NCI-H526 treated with DMSO at 0.1 percent for 48 hours (cell line): ENCODE measurements around the gene GJD4.
A peak's percentile ranks its signal among the peaks of the same experiment; 100 is the strongest.

Experiments
- DNase-seq: peaks from one replicate; lab custom pipeline; 2025; lab: John Stamatoyannopoulos, UW

The GJD4 gene

DNA sequence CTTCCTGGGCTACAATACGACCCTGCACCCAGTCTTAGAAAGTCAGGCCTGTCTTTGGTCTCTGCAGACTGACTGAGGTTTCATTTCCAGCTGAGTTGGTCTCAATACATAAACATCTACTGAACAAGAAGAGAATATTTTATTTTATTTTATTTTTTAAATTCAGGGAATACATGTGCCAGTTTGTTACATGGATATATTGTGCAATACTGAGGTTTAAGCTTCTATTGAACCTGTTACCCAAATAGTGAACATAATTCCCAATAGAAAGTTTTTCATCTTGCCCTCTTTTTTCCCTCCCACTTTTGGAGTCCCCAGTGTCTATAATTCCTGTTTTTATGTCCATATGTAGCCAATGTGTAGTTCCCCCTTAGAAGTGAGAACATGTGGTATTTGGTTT lies 26.3 kb downstream of the GJD4 start:
- DNase-seq, result no peak

DNA sequence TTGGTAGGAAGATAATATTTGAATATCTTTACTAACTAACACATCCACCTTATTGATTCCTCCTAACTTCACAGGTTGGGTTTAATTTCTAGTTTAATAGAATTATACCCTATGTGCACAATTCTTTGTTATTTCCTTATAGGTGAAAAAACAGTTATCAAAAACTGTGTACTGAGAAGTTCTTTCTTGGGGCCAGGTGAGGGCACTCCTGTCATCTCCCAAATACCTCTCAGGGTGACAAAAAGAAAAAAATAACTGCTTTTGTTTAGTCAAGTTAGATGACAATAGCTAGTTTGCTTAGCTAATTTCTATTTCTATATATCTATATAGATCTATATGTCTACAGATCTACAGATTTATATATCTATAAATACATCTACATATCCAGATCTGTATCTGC lies 26.9 kb downstream of the GJD4 start:
- no peak for DNase-seq

DNA sequence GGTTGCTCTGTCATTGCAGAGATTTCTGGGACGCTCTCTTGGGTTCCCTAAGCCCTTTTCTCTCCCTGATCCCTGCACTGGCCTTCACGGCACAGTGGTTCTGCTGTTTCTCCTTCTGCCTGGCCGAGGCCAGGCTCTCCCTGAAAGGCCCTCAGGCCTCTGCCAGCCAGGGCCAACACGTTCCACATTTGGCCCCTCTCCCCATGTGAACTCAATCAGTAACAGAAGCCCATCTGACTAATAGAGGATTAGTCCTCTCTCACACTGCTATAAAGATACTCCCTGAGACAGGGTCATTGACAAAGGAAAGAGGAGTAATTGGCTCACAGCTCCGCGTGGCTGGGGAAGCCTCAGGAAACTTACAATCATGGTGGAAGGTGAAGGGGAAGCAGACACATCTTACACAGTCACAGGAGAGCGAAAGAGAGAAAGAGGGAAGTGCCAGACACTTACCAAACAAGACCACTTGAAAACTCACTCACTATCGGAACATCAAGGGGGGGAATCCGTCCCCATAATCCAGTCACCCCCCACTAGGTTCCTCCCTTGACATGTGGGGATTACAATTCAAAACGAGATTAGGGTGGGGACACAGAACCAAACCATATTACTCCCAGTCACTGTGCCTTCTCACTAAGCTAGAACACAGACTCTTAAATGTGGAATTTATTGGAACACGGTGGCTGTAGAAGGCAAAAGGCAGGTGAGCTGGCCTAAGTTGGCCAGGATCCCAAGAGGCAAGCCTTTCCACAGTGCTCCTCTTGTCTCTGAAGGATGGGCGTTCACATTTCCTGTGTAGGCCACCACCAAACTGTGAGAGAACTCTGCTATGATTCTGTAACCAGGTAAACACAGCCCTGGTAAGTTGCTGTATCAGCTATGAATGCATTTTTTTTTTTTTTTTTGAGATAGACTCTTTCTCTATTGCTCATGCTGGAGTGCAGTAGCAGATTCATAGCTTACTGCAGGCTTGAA lies 28.2 kb downstream of the GJD4 start:
- DNase-seq, result no peak

DNA sequence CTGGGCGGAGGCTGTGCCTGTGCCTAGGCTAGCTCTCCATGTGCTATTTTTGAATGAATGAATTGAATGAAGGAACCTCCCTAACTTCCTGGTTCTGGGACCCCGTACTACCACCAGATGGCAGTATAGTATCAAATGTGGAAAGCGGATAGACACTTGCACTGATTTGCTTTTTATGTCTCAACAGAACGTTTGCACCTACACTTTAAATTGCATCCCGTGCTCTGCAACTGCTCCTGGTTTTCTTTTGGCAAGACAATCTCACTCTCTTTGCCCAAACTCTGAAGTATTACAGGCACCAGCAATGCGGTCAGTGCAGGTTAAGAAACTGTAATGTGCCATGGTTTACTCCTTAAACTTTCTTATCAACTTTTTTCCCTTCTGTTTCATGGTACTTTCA lies 30.4 kb downstream of the GJD4 start:
- DNase-seq, result peak; percentile 30

DNA sequence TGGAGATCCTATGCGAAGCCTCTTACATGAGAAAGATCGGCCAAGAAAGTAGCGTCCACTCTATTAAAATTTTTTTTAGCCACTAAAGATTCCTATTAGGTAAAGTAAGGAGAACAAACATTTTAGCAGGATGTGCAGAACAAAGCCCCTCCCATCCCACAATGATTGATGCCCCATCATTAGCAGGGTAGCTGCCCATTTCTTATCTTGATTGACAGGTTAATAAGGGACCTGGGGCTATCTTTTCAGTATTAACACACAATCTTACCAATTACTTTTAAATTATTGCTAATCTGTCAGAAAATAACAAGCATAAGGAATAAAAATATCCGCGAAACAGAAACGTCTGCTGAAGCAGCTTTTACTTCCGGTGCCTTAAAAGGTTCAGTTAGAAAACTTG lies 31.8 kb downstream of the GJD4 start:
- no peak for DNase-seq

DNA sequence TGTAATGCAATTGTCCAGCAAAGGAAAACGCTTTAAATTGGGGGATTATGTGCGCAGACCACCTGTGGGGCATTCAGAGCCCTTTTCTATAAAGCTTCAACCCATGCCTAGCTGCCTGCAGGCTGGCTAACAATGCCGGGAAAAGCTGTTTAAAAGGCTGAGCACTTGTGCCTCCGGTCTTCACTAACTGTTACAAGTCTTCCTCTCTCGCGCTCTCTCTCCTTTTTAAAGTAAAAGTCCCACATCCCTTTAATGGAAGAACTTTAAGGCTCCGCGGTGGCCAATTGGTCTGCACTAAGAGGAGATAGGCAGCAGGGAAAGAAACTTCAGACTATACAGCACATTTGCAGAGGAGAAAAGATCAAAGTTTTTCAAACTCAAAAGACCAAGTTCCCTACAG lies 32.3 kb downstream of the GJD4 start:
- no peak for DNase-seq

DNA sequence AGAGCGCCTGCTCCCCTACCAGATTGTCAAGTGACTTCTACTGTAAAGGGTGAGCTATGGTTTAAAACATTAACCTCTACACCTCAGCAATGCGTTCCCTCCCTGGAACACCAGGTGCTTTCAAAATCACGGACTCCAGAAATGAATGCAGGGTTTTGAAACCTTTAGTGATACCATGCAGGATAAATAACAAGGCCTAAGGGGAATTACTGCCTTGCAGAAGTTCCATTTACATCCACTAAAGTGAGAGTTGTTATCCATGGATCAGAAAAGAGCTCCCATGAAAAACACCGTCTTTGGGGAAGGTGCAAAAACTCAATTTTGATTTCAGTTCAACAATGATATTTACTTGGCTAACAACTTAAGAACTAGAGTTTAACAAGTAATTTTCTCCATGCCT lies 33.0 kb downstream of the GJD4 start:
- DNase-seq, result no peak

DNA sequence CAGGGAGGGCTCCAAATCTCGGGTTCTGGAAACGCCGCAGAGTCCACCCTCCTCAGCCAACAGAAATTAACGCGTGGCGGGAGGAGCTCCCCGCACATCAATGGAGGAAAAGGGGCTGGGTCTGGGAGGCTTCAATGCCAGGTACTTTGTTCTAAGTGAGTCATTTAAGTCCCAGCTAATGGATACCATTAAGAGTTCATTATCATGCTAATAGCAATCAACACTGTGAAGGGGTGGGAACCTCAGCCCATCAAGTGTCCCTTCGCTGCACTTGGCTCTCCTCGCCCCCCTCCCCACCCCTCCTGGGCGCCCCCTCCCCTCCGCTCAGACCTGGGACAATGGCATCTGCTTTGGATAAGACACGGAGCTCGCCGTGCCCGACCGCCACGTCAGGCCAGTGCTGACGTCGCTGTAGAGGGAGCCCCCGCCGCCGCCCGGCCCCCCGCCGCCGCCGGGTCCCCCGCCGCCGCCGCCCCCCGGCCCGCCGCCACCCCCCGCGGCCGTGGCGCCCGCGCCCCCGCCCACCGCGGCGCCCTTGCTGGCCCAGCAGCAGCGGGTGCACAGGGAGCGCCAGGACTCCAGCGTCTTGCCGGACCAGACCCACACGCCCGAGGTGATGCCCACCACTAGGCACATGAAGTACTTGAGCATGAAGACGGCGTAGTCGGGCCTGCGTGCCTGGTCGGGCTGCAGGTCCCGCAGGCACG lies 34.0 kb downstream of the GJD4 start:
- no peak for DNase-seq

DNA sequence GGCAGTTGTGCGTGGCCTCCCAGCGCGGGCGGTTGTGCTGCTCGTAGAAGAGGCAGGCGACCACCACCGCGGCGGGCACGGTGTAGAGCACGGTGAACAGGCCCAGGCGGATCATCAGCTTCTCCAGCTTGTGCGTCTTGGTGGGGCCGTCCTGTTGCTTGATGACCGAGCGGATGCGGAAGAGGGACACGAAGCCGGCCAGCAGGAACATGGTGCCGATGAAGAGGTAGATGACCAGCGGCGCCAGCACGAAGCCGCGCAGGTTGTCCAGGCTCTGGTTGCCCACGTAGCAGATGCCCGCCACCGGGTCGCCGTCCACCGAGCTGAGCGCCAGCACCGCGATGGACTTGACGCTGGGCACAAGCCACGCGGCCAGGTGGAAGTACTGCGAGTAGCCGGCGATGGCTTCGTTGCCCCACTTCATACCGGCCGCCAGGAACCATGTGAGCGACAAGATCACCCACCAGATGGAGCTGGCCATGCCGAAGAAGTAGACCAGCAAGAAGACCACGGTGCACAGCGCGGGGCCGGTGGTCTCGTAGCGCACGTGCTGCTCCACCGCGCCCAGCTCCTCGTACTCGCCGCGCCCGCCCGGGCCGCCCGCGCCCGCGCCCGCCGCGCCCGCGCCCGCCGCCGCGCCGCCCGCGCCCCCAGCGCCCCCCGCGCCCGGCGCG lies 34.7 kb downstream of the GJD4 start:
- DNase-seq, result no peak

DNA sequence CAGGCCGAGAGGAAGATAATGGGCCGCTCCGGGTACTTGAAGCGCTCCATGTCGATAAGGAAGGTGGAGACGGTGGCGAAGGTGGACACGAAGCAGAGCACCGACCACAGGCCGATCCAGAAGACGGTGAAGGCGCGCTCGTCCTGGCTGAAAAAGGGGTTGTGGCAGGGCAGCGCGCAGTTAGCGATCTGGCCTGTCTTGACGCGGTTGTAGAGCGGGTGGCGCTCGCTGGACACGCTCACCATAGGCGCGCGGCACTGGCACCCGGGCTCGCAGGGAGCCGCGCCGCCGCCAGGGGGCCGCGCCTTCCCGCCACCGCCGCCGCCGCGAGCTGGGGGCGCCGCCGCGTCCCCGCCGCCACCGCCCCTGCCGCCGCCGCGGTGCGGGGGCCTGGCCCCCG lies 35.3 kb downstream of the GJD4 start:
- DNase-seq, result peak; percentile 6

DNA sequence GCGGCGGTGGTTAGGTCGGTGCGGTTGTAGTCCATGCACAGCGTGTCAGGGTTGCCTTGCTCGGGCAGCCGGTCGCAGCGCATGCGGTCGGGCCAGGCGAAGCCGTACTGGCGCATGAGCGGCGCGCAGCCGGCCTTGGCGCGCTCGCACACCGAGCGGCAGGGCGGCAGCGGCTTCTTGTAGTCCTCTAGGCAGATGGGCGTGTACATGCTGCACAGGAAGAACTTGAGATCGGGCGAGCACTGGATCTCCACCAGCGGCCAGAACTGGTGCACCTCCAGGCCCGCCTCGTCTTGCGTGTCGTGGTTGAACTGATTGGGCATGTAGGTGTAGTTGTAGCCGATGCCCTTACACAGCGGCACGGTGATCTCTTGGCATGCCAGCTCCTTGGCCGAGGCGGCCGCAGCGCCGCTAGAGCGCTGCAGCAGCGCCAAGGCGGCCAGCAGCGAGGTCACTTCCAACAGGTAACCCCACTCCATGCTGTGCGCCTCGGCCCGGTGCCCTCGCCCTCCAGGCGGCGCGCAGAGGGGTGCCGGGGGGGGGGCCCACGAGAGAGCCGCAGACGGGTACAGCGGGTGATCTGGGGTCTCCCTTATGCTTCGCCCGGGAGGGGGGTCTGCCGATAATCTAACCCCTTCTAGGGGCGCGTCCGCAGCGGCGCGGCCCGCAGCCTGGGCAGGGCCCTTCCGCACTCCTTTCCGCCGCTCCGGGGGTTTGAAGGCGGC lies 36.0 kb downstream of the GJD4 start:
- peak; percentile 13 for DNase-seq

DNA sequence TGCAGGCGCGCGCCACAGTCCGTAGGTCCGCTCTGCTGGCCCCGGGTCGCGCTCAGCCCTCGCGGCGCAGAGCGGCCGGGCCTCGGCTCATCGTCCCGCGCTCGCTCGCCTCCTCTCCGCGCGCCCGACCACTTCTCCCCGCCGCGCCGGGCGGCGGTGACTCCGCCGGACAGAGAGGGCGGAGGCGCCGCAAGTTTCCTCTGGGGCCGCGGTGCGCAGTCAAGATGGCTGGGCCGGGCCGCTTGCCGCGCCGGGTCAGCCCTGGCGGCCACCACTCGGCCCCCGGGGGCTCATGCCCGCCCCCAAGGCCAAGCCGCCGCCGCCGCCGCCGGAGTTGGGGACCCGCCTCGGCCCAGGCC lies 36.5 kb downstream of the GJD4 start:
- DNase-seq, result no peak

DNA sequence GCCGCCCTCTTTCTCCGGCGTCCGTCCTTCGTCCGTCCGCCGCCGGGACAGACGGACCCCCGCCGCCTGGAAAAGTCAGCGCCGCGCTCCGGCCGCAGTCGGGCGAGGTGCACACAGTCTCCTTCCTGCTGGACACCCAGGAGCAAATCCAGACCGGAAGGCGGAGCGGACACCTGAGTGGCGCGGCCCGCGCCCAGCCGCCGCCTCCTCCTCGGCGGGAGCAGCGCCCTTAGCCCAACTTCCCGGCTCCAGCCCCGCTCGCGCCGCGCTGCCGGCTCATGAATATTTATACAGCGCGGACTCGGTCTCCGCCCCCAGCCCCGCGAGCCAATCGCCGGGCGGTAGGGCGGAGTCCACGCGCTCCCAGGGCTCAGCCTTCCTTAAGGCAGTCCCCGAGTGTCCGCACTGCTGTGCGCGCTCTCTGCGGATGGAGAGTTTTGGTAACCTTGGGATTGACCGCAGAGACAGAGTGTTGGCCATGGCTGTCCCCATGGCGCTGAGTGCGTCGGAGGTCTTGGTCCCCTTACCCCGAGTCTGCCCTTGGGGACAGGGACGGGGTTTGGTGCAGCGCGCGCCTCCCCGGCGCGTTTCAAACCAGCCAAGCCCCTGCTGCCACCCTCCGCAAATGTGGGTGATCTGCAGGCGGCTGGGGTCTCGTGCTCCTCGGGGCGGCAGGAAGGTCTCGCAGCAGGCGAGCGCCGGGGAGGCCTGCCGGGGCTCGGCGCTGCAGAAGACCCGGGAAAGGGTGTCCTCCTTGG lies 37.1 kb downstream of the GJD4 start, which contains the start of gene FZD8:
Gene FZD8 (minus strand): TSS at position 262 of the 758 bp plus-strand sequence. CDS start 867 bp downstream, outside the sequence.
- DNase-seq, result peak; percentile 40

DNA sequence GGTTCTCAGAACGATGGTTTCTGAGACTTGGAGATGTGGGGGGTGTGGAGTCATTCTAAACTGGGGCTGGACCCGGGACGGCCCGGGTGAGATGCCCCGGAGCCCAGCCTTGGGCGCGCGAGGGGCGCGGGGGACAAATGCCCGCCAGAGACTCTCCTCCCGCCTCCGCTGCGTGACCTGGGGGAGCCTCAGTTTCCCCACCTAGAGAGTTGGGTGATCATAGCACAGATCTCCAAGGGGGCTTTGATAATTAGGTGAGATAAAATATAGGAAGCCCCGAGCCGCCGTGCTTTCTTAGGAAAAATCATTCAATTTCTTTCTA lies 37.6 kb downstream of the GJD4 start:
- DNase-seq, result no peak

DNA sequence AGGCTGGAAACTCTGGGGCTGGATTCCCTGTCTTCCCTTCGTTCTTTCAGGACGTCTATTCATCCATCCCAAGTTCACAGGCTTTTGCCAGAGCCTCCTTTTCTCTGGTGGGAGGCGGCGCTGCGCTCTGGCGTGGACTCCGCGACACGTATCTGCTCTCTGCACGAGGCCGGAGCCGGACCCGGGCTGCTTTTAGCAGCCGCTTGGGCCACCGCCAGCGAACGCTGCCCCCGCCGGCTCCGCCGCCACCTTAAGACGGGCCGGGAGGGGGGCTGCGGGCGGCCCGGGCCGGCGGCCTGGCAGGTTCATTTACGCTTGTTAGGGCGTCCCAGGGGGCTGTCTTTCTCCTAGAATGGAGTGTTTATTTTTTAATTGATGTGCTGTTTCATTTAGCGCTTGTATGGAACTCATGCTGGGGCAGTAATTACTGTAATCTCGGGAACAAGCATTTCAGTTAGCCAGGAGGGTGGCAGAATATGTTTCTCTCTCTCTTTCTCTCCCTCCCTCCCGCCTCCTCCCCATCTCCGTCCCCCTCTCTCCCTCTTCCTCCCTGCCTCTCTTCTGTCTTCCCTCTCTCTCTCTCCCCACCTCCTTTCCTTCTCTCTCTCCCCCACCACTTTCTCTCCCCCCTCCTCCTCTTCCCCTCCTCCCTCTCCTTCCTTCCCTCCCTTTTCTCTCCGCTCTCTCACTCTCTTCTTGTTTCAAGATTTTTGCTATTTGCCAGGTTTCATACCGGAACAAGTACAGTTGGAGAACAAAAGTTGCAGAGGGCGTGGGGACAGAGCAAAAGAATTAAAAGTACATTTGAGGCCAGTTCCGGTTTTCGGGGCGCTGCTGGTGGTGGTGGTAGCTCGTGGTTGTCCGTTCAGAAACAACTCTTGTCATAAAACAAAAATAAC lies 38.3 kb downstream of the GJD4 start:
- DNase-seq, result no peak

DNA sequence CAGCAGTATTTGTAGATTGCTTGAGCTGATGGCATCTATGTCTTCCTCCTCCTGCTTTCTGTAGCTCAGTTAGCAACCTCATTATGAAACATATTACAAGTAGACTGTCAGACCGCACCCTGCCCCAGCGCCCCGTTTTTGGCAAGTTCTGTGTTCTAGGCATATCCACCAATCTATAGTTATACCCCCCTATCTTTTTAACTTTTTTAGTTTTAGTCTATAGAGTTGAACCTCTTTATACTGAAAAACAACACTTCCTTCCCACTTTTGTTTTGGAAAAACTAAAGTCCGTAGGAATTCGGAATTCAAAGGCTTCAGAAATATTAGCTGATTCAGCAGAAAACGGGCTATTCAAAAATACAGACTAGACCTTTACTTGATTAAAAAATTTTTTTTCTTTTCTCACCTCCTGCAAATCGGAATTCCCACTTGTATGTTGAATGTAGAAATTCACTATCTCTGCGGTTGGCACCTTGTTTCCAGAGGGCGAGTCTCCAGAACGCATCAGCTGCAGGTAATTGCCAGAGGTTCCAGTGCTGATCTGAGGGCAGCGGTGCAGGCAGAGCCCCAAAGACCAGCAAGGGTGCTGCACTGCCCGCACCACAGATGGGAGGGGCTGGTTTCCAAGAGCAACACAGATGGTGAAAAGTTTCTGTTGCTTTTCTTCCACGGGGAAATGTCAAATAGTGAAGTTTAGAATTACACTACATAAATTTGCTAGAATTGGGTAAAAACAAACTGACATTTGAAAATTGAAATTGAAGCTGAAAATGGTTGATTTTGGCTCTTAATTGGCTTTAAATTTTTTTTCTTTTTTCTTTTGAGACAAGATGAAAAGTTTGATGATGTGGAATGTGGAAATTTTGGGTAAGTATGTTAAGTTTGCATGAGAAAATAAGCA lies 39.2 kb downstream of the GJD4 start:
- no peak for DNase-seq

DNA sequence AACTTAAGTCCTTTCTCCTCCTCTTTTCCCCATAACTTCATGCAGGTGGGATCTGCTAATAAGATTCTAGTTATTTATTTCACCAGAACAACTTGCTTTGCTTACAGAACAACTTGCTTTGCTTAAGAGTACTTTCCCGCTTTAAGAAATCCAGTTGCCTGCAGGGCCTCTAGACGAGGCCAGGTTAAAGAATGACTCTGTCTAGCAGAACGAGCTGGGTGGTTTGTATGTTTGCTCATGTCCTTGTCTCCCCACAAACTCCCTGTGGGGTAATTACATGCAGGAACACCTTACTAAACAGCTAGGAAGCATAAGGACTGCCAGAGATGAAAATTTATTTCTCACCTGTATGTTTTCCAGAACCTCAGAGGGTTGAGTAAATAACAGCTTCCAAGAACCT lies 45.8 kb downstream of the GJD4 start:
- no peak for DNase-seq

DNA sequence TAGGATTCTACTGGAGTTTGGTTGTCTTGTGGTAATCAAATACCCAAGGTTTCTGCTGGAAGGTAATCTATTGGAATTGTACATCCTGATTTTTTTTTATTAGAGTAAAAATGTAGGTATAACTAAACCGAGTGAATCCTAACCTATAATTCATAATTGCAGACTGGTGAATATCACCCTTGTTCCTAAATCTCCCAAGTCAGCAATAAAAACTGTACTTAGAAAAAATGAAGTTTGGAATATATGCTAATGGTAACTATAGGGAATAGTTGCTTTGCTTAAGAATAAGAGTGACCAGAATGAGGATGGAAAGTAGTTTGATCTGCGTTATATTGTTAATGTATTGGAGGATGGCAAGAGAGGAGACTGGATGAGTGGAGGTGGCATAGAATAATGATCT lies 47.7 kb downstream of the GJD4 start:
- no peak for DNase-seq

DNA sequence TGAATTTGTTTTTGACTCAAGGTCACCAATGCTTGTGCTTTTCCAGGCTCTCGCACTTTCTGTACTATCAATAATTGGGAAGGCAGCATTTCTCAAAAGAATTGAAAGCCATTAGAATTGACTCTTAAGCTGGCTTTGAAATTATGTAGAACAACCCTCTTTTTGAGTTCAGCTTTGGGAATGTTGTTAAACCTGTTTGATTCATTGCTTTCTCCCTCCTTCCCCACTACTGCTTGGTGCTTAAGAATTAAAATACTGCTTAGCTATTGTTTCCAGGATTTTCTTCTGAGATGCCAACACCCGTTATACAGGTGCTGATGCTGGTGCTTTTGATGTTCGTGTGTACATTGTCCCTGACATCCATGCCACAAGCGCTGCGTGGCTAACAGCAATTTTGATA lies 52.5 kb downstream of the GJD4 start:
- no peak for DNase-seq
